SH-SY5Y (cell line): Measurements from ENCODE around the gene PDZD2.

ENCODE experiments used
- GATA2 ChIP-seq: IDR thresholded peaks from 2 replicates; pipeline ENCODE4 v1.6.1; 2011; ENCODE audit warnings: mild to moderate bottlenecking, low read depth, low read length
- GATA3 ChIP-seq: IDR thresholded peaks from 2 replicates; pipeline ENCODE4 v1.6.1; 2011; ENCODE audit warnings: low read depth, mild to moderate bottlenecking, low read length, moderate library complexity

DNA sequence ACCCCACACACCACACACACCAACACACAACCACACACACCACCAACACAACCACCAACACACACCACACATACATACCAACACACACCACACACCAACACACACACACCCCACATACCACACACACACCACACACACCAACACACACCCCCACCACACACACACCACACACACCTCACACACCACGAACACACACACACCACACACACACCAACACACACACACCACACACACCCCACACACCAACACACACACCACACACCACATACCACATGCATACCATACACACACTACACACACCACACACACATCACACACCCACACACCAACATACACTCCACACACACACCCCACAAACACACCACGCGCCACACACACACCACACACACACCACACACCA is 363.8 kb downstream of the PDZD2 start:
- TF ChIP-seq GATA2 (no peak), GATA3 (no peak)
